WTC11 (cell line): Measurements from ENCODE around the gene EGR4. TPM values are rescaled to one million over a fixed set of nuclear protein-coding genes. Genes with fewer than 3 reads are reported as not detected.

ENCODE experiments used
- ATF1 ChIP-seq: sonication (generic); formaldehyde crosslinking; IDR thresholded peaks from 2 replicates; pipeline ENCODE4 v1.8.1; 2023; ENCODE audit warnings: mild to moderate bottlenecking, moderate library complexity, missing genetic modification reagents
- CBFB ChIP-seq: sonication (generic); formaldehyde crosslinking; IDR thresholded peaks from 2 replicates; pipeline ENCODE4 v1.8.1; 2022; ENCODE audit warnings: mild to moderate bottlenecking, low read depth, missing genetic modification reagents
- CREB1 ChIP-seq: sonication (generic); formaldehyde crosslinking; IDR thresholded peaks from 2 replicates; pipeline ENCODE4 v1.8.0; 2023; ENCODE audit warnings: mild to moderate bottlenecking, missing genetic modification reagents
- EMX1 ChIP-seq: fragments of 250-450 bp; sonication (Bioruptor Pico); IDR thresholded peaks from 2 replicates; pipeline ENCODE4 v1.8.0; 2021; ENCODE audit warnings: mild to moderate bottlenecking
- ETV6 ChIP-seq: sonication (generic); formaldehyde crosslinking; IDR thresholded peaks from 2 replicates; pipeline ENCODE4 v1.8.1; 2022; ENCODE audit warnings: mild to moderate bottlenecking, missing genetic modification reagents
- FOXJ3 ChIP-seq: sonication (generic); formaldehyde crosslinking; IDR thresholded peaks from 2 replicates; pipeline ENCODE4 v1.9.0; 2021; ENCODE audit warnings: missing genetic modification reagents, mild to moderate bottlenecking, borderline replicate concordance
- FOXK1 ChIP-seq: sonication (generic); formaldehyde crosslinking; IDR thresholded peaks from 2 replicates; pipeline ENCODE4 v1.8.0; 2022; ENCODE audit warnings: mild to moderate bottlenecking, moderate library complexity, missing genetic modification reagents
- GABPB1 ChIP-seq: sonication (generic); formaldehyde crosslinking; IDR thresholded peaks from 2 replicates; pipeline ENCODE4 v1.8.1; 2023; ENCODE audit warnings: mild to moderate bottlenecking, missing genetic modification reagents
- GRHL2 ChIP-seq: fragments of 250-450 bp; sonication (Bioruptor Pico); IDR thresholded peaks from 2 replicates; pipeline ENCODE4 v1.8.0; 2022; ENCODE audit warnings: mild to moderate bottlenecking, moderate library complexity; ENCODE audit not compliant: insufficient replicate concordance, severe bottlenecking
- JAZF1 ChIP-seq: fragments of 250-450 bp; sonication (Bioruptor Pico); IDR thresholded peaks from 2 replicates; pipeline ENCODE4 v1.9.0; 2021; ENCODE audit warnings: moderate library complexity, mild to moderate bottlenecking, inconsistent platforms
- JUN ChIP-seq: sonication (generic); formaldehyde crosslinking; IDR thresholded peaks from 2 replicates; pipeline ENCODE4 v1.8.0; 2023; ENCODE audit warnings: mild to moderate bottlenecking, missing genetic modification reagents
- MYBL2 ChIP-seq: sonication (generic); formaldehyde crosslinking; IDR thresholded peaks from 2 replicates; pipeline ENCODE4 v1.8.1; 2023; ENCODE audit warnings: mild to moderate bottlenecking, moderate library complexity, missing genetic modification reagents
- NFYB ChIP-seq: sonication (generic); formaldehyde crosslinking; conservative IDR thresholded peaks from 2 replicates; pipeline ENCODE4 v1.8.0; 2022; ENCODE audit warnings: low read depth, missing genetic modification reagents
- NR1H2 ChIP-seq: sonication (generic); formaldehyde crosslinking; IDR thresholded peaks from 2 replicates; pipeline ENCODE4 v1.9.0; 2021; ENCODE audit warnings: mild to moderate bottlenecking, moderate library complexity, missing genetic modification reagents
- NR3C1 ChIP-seq: sonication (generic); formaldehyde crosslinking; conservative IDR thresholded peaks from 2 replicates; pipeline ENCODE4 v1.8.1; 2023; ENCODE audit warnings: low read depth, mild to moderate bottlenecking, missing genetic modification reagents
- OVOL2 ChIP-seq: fragments of 250-450 bp; sonication (Bioruptor Pico); IDR thresholded peaks from 2 replicates; pipeline ENCODE4 v1.9.0; 2021; ENCODE audit warnings: mild to moderate bottlenecking, borderline replicate concordance
- PRRX2 ChIP-seq: fragments of 250-450 bp; sonication (Bioruptor Pico); IDR thresholded peaks from 2 replicates; pipeline ENCODE4 v1.8.0; 2021; ENCODE audit warnings: mild to moderate bottlenecking
- RELA ChIP-seq: sonication (generic); formaldehyde crosslinking; IDR thresholded peaks from 2 replicates; pipeline ENCODE4 v1.8.1; 2022; ENCODE audit warnings: missing genetic modification reagents, mild to moderate bottlenecking, borderline replicate concordance
- SMAD3 ChIP-seq: sonication (generic); formaldehyde crosslinking; IDR thresholded peaks from 2 replicates; pipeline ENCODE4 v1.8.0; 2022; ENCODE audit warnings: missing genetic modification reagents, mild to moderate bottlenecking, borderline replicate concordance
- TP53 ChIP-seq: sonication (generic); formaldehyde crosslinking; IDR thresholded peaks from 2 replicates; pipeline ENCODE4 v1.8.1; 2023; ENCODE audit warnings: mild to moderate bottlenecking, missing genetic modification reagents
- ZBTB21 ChIP-seq: sonication (generic); formaldehyde crosslinking; IDR thresholded peaks from 2 replicates; pipeline ENCODE4 v1.8.1; 2023; ENCODE audit warnings: mild to moderate bottlenecking, missing genetic modification reagents, borderline replicate concordance
- ZNF232 ChIP-seq: sonication (generic); formaldehyde crosslinking; IDR thresholded peaks from 2 replicates; pipeline ENCODE4 v1.8.0; 2022; ENCODE audit warnings: mild to moderate bottlenecking, missing genetic modification reagents
- ZNF396 ChIP-seq: fragments of 250-450 bp; sonication (Bioruptor Pico); IDR thresholded peaks from 2 replicates; pipeline ENCODE4 v1.8.0; 2021; ENCODE audit warnings: mild to moderate bottlenecking, moderate library complexity, borderline replicate concordance
- ZNF423 ChIP-seq: fragments of 250-450 bp; sonication (Bioruptor Pico); IDR thresholded peaks from 2 replicates; pipeline ENCODE4 v2.1.2; 2022; ENCODE audit warnings: mild to moderate bottlenecking, moderate library complexity
- ZNF671 ChIP-seq: fragments of 250-450 bp; sonication (Bioruptor Pico); IDR thresholded peaks from 2 replicates; pipeline ENCODE4 v1.8.0; 2021; ENCODE audit warnings: mild to moderate bottlenecking
- total RNA-seq: library from RNA; stranded (reverse); gene quantifications from 3 replicates; pipeline ENCODE4 v1.2.3, GENCODE V29; 2021
- TF ChIP-seq, protein P1 (sequence below): sonication (generic); formaldehyde crosslinking; IDR thresholded peaks from 2 replicates; pipeline ENCODE4 v1.8.0; 2023; ENCODE audit warnings: missing genetic modification reagents
- TF ChIP-seq, protein P2 (sequence below): sonication (generic); formaldehyde crosslinking; IDR thresholded peaks from 2 replicates; pipeline ENCODE4 v1.8.0; 2022; ENCODE audit warnings: mild to moderate bottlenecking, missing genetic modification reagents
- TF ChIP-seq, protein P3 (sequence below): fragments of 250-450 bp; sonication (Bioruptor Pico); conservative IDR thresholded peaks from 2 replicates; pipeline ENCODE4 v1.9.0; 2021; ENCODE audit warnings: mild to moderate bottlenecking
- TF ChIP-seq, protein P4 (sequence below): sonication (generic); formaldehyde crosslinking; IDR thresholded peaks from 2 replicates; pipeline ENCODE4 v1.8.1; 2023; ENCODE audit warnings: mild to moderate bottlenecking, missing genetic modification reagents, moderate library complexity
- TF ChIP-seq, protein P5 (sequence below): sonication (generic); formaldehyde crosslinking; IDR thresholded peaks from 2 replicates; pipeline ENCODE4 v1.8.0; 2022; ENCODE audit warnings: mild to moderate bottlenecking, missing genetic modification reagents
- TF ChIP-seq, protein P6 (sequence below): sonication (generic); formaldehyde crosslinking; conservative IDR thresholded peaks from 2 replicates; pipeline ENCODE4 v1.8.1; 2022; ENCODE audit warnings: mild to moderate bottlenecking, missing genetic modification reagents
- TF ChIP-seq, protein P7 (sequence below): fragments of 200-600 bp; IDR thresholded peaks from 2 replicates; pipeline ENCODE4 v1.8.0; 2022; ENCODE audit warnings: antibody characterized with exemption

EGR4 gene
- total RNA-seq, 1 experiment from 2014 or later, result 0.13 TPM

DNA sequence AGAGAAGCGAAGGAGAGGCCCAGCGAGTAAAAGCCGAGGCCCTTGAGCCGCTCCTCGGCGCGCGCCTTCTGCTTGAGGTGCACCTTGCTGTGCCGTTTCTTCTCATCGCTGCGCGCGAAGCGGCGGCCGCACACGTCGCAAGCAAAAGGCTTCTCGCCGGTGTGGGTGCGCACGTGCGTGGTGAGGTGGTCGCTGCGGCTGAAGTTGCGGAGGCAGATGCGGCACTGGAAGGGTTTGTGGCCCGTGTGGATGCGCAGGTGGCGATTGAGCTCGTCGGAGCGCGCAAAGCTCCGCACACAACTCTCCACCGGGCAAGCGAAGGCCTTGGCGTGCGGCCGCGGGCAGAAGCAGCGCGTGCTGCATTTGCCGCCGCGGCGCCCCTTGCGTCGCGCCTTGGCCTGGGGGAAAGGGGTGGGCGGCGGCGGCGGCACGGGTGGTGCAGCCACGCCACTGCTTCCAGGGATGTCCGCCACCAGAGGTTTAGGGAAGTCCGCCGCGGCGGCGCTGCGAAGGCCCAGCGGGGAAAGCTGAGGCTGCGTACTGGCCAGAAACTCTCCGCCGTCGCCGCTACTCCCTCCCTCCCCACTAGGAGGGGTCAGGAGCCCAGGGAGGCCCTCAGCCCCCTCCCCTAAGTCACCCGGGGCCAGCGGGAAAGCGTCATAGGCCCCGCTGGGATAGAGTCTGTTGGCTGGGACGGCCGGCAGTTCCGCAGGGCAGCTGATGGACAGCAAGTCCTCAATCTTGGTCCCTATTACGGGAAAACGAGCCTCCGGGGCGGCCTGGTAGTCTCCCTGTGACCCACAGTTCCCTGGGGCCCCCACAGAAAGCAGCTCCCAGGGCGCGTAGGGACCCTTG is 1.7 kb downstream of the EGR4 start (continued):
- TF ChIP-seq, protein P1, sequence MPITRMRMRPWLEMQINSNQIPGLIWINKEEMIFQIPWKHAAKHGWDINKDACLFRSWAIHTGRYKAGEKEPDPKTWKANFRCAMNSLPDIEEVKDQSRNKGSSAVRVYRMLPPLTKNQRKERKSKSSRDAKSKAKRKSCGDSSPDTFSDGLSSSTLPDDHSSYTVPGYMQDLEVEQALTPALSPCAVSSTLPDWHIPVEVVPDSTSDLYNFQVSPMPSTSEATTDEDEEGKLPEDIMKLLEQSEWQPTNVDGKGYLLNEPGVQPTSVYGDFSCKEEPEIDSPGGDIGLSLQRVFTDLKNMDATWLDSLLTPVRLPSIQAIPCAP (CRISPR knock-in tag), result peak; percentile 58; the same call in 1 of the 2 replicates
- no peak for TF ChIP-seq PRRX2
- TF ChIP-seq, protein P2, sequence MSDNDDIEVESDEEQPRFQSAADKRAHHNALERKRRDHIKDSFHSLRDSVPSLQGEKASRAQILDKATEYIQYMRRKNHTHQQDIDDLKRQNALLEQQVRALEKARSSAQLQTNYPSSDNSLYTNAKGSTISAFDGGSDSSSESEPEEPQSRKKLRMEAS (CRISPR knock-in tag), result peak; percentile 78
- TF ChIP-seq ZNF232 (CRISPR knock-in tag), result 0 out of 2 replicates have a peak, but pooled peaks have one; percentile 9
- TF ChIP-seq ETV6, result 0 out of 2 replicates have a peak, but pooled peaks have one; percentile 32
- TF ChIP-seq ATF1 (CRISPR knock-in tag), result 0 out of 2 replicates have a peak, but pooled peaks have one; percentile 43
- no peak for TF ChIP-seq OVOL2
- TF ChIP-seq ZNF396 (CRISPR knock-in tag), result no peak
- no peak for TF ChIP-seq NR1H2 (CRISPR knock-in tag)
- no peak for TF ChIP-seq GABPB1 (CRISPR knock-in tag)
- TF ChIP-seq ZNF671 (CRISPR knock-in tag), result no peak
- TF ChIP-seq MYBL2 (CRISPR knock-in tag), result no peak; the same call in 1 of the 2 replicates
- TF ChIP-seq, protein P3, sequence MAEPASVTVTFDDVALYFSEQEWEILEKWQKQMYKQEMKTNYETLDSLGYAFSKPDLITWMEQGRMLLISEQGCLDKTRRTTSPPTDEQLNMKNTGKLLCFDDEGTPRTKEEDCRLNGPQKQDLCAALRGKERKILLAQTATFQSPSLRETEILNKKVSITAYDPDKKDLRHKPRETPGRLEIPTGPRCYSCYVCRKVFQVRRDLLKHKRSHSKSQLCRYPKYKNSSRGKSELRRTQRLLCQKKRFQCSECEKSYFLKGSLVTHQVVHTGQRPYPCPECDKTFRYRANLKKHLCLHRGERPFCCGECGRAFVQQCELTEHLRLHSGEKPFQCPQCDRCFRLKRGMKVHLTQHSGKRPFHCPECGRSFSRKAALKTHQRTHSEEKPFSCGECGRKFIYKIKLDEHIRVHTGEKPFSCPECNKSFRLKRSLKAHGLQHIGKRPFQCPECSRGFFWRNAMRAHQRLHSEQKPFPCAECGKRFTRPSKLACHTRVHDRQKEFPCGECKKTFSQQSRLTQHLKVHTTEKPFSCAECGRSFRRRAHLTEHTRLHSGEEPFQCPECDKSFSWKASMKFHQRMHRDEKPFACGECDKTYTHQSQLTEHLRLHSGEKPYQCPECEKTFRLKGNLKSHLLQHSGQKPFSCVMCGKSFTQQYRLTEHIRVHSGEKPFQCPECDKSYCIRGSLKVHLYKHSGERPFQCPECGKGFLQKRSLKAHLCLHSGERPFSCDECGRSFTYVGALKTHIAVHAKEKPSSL, result no peak
- no peak for TF ChIP-seq JAZF1 (CRISPR knock-in tag)
- peak; percentile 49; the same call in 1 of the 2 replicates for TF ChIP-seq FOXK1
- no peak for TF ChIP-seq CREB1
- no peak for TF ChIP-seq SMAD3 (CRISPR knock-in tag)
- TF ChIP-seq ZBTB21 (CRISPR knock-in tag), result no peak; the same call in 1 of the 2 replicates
- peak; percentile 11; the same call in 1 of the 2 replicates for TF ChIP-seq TP53
- TF ChIP-seq, protein P4, sequence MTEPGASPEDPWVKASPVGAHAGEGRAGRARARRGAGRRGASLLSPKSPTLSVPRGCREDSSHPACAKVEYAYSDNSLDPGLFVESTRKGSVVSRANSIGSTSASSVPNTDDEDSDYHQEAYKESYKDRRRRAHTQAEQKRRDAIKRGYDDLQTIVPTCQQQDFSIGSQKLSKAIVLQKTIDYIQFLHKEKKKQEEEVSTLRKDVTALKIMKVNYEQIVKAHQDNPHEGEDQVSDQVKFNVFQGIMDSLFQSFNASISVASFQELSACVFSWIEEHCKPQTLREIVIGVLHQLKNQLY (CRISPR knock-in tag), result no peak; the same call in 1 of the 2 replicates
- TF ChIP-seq NR3C1 (CRISPR knock-in tag), result no peak
- no peak for TF ChIP-seq GRHL2 (CRISPR knock-in tag)
- TF ChIP-seq, protein P5, sequence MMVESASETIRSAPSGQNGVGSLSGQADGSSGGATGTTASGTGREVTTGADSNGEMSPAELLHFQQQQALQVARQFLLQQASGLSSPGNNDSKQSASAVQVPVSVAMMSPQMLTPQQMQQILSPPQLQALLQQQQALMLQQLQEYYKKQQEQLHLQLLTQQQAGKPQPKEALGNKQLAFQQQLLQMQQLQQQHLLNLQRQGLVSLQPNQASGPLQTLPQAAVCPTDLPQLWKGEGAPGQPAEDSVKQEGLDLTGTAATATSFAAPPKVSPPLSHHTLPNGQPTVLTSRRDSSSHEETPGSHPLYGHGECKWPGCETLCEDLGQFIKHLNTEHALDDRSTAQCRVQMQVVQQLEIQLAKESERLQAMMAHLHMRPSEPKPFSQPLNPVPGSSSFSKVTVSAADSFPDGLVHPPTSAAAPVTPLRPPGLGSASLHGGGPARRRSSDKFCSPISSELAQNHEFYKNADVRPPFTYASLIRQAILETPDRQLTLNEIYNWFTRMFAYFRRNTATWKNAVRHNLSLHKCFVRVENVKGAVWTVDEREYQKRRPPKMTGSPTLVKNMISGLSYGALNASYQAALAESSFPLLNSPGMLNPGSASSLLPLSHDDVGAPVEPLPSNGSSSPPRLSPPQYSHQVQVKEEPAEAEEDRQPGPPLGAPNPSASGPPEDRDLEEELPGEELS (CRISPR knock-in tag), result no peak
- 0 out of 2 replicates have a peak, but pooled peaks have one; percentile 67 for TF ChIP-seq JUN (CRISPR knock-in tag)
- no peak for TF ChIP-seq RELA (CRISPR knock-in tag)
- TF ChIP-seq ZNF423, result no peak
- TF ChIP-seq, protein P6, sequence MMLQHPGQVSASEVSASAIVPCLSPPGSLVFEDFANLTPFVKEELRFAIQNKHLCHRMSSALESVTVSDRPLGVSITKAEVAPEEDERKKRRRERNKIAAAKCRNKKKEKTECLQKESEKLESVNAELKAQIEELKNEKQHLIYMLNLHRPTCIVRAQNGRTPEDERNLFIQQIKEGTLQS (CRISPR knock-in tag), result no peak
- no peak for TF ChIP-seq FOXJ3
- TF ChIP-seq NFYB (CRISPR knock-in tag), result no peak
- TF ChIP-seq, protein P7, sequence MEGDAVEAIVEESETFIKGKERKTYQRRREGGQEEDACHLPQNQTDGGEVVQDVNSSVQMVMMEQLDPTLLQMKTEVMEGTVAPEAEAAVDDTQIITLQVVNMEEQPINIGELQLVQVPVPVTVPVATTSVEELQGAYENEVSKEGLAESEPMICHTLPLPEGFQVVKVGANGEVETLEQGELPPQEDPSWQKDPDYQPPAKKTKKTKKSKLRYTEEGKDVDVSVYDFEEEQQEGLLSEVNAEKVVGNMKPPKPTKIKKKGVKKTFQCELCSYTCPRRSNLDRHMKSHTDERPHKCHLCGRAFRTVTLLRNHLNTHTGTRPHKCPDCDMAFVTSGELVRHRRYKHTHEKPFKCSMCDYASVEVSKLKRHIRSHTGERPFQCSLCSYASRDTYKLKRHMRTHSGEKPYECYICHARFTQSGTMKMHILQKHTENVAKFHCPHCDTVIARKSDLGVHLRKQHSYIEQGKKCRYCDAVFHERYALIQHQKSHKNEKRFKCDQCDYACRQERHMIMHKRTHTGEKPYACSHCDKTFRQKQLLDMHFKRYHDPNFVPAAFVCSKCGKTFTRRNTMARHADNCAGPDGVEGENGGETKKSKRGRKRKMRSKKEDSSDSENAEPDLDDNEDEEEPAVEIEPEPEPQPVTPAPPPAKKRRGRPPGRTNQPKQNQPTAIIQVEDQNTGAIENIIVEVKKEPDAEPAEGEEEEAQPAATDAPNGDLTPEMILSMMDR, result peak; percentile 15; the same call in 1 of the 2 replicates
- no peak for TF ChIP-seq EMX1 (CRISPR knock-in tag)
- TF ChIP-seq CBFB (CRISPR knock-in tag), result no peak
